HAP-1 (cell line): ENCODE results near the gene TUBA3D.
"Not testable (repeated sequence)": the region's sequence is repeated elsewhere in the genome, so short reads cannot be mapped to it uniquely, and the experiment has no call there.

Experiments used
- DNase-seq, 2 experiments: peaks; one replicate each; pipeline ENCODE4 v3.0.0-alpha.2; 2016 to 2020; ENCODE audit warnings: low spot score in 2 of 2
- H3K27me3 ChIP-seq: fragments of 250-450 bp; sonication (Bioruptor Pico); 2 replicates; pipeline ENCODE4 v1.5.1; 2020; ENCODE audit warnings: low read depth, mild to moderate bottlenecking, moderate library complexity
- H3K36me3 ChIP-seq: fragments of 250-450 bp; sonication (Bioruptor Pico); replicated peaks from 2 replicates; pipeline ENCODE4 v1.5.1; 2020; ENCODE audit warnings: mild to moderate bottlenecking
- H3K4me1 ChIP-seq: fragments of 250-450 bp; sonication (Bioruptor Pico); 2 replicates; pipeline ENCODE4 v1.5.1; 2020; ENCODE audit warnings: mild to moderate bottlenecking
- H3K4me3 ChIP-seq: fragments of 250-450 bp; sonication (Bioruptor Pico); 2 replicates; pipeline ENCODE4 v1.5.1; 2020; ENCODE audit warnings: mild to moderate bottlenecking, moderate library complexity
- H3K9me3 ChIP-seq: fragments of 250-450 bp; sonication (Bioruptor Pico); 2 replicates; pipeline ENCODE4 v1.5.1; 2020; ENCODE audit warnings: mild to moderate bottlenecking, moderate library complexity
- in situ Hi-C: fragments of 300-500 bp; cut with MboI; formaldehyde crosslinking; loops from 3 replicates; pipeline ENCODE4 v1.14.3; 2020; ENCODE audit warnings: low sequenced_read_pairs, inconsistent platforms, mixed read lengths

TUBA3D gene

DNA sequence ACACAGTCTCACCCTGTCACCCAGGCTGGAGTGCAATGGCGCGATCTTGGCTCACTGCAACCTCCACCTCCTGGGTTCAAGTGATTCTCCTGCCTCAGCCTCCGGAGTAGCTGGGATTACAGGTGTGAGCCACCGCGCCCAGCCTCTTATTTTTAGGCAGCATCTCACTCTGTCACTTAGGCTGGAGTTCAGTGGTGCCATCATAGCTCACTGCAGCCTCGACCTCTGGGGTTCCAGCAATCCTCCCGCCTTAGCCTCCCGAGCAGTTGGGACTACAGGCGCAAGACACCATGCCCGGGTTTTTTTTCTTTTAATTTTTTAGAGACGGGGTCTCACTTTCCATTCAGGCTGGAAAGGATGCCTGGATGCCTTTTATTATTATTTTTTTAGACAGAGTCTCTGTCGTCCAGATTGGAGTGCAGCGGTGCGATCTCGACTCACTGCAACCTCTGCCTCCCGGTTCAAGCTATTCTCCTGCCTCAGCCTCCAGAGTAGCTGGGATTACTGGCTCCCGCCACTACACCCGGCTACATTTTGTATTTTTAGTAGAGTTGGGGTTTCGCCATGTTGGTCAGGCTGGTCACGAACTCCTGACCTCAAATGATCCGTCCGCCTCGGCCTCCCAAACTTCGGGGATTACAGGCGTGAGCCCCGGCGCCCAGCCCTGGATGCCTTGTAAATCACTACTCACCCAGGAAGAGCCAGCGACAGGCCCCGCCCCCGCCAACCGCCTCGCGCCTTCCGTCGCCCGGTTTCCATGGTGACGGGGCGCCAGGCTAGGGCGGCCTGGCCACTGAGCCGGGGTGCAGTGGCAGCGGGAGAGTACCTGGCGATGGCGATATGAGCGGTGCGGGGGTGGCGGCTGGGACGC lies 51.4 kb downstream of the TUBA3D start, which contains the start of gene CCDC74A:
Gene CCDC74A, plus strand, starts transcription at position 758 of the 871 bp plus-strand sequence. Its CDS starts 83 bp downstream, at position 841.
- in situ Hi-C loops, result not testable (repeated sequence)
- DNase-seq, result peak; percentile 25 to 90

DNA sequence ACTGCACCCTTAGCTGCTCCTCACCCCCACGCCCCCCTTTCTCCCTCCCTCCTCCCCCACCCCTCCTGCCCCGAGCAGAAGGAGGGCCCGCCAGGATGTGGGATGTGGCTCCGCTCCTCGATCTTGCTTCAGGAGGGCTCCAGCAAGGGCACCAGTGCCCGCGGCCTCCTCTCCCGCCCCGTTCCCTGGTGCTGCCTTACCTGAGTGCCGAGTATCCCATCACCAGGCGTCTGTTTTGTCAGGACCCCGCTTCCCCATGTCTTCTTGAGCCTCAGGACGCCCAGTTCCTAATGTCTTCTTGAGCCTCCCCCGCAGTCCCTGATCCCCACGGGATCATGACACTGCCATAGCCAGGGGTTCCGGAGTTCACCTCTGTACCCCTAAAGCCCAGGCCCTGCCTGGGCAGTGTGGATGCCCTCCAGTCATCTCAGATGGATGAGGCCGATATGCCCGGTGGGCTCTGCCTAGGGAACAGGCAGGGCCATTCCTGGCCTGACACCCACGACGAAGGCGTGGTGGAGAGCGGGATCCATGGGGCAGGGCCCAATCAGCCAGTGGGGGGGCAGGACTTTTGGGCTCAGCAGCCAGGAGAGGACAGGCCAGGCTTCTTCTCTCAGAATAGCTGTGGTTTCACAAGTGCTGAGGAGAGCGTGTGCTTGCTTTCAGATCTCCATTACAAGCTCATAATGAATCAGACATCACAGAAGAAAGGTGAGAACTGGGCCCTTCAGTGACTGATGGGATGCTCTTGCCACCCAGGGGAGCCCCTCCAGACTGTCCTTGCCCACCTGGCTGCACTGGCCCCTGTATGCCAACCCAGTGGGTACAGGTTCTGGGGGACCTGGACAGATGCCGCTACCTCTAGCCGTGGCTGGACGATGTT lies 53.3 kb downstream of the TUBA3D start:
- in situ Hi-C loops, H3K36me3 ChIP-seq, H3K4me1 ChIP-seq, H3K9me3 ChIP-seq, H3K27me3 ChIP-seq, H3K4me3 ChIP-seq, DNase-seq: not testable (repeated sequence)

More for the DNA sequence above, 51.4 kb downstream of the TUBA3D start, which contains the start of gene CCDC74A:
- H3K36me3 ChIP-seq, H3K27me3 ChIP-seq, H3K9me3 ChIP-seq, H3K4me1 ChIP-seq: not testable (repeated sequence)
- peak within 1 kb of the TSS; percentile 14; the same call in 1 of the 2 replicates for H3K4me3 ChIP-seq

DNA sequence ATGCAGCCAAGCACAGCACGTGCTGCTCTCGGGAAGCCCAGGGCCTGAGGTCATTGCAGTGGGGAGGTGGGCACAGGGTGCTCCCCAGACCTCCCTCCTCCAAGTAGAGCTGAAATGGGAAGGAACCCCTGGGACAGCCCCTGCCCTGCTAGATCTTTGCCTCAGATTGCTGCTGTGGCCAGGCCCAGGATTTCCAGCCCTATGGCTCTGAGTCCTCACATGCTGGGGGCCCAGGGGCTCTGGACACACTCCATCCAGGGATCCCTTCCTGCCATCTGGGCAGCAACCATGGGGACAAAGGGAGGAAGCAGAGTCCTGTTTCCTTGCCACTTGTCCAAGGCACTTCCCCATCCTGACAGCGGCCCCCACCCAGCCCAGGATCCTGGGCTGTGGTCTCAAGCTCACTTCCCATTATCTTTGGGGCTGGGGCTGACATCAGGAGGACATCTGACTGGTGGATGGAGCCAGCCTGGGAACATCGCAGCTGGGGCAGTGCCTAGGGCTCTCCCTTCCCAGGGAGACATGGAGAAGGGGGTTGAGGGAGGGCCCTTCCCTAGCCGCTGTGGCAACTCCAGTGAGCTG lies 54.0 kb downstream of the TUBA3D start:
- H3K4me3 ChIP-seq, H3K4me1 ChIP-seq, H3K27me3 ChIP-seq, in situ Hi-C loops, H3K9me3 ChIP-seq, H3K36me3 ChIP-seq, DNase-seq: not testable (repeated sequence)

DNA sequence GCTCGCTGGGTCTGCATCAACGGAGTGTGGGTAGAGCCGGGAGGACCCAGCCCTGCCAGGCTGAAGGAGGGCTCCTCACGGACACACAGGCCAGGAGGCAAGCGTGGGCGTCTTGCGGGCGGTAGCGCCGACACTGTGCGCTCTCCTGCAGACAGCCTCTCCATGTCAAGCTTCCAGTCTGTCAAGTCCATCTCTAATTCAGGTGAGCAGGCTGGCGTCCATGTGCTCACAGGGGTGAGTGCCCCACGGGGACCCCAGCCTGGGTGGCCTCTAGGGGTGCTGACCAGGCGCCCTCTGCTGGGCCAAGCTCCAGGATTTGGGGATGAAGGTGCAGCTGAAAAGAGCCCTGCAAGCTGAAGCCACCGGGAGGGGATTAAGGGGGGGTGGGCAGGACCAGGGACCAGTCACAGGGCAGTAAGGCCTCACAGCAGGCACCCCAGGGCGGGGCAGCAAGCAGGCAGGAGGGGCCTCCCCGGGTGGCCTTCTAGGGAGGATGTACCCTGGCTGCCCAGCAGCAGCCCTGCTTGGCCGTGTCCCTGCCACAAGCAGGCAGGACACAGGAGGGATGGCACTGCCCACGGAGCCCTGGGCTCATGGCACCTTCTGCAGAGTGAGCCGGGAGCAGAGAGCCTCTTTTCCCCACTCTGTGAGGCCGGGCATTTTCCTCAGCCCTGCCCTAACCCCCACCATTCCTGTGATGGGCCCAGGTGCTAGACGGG lies 54.9 kb downstream of the TUBA3D start:
- H3K9me3 ChIP-seq, in situ Hi-C loops, H3K36me3 ChIP-seq, H3K4me3 ChIP-seq, DNase-seq, H3K27me3 ChIP-seq, H3K4me1 ChIP-seq: not testable (repeated sequence)

GRCh38 chr2:131531547-131532185 lies 55.7 kb downstream of the TUBA3D start:
- in situ Hi-C loops, H3K27me3 ChIP-seq, H3K4me1 ChIP-seq, H3K9me3 ChIP-seq, H3K4me3 ChIP-seq, DNase-seq, H3K36me3 ChIP-seq: not testable (repeated sequence)
